GM11168 (cell line): ENCODE measurements around the gene CROCC.

Experiments
- in situ Hi-C: fragments of 300-500 bp; cut with MboI; formaldehyde crosslinking; loops from one replicate; pipeline ENCODE4 v1.12.0; 2022; ENCODE audit warnings: low sequenced_read_pairs; ENCODE audit not compliant: unreplicated experiment

CROCC gene

DNA sequence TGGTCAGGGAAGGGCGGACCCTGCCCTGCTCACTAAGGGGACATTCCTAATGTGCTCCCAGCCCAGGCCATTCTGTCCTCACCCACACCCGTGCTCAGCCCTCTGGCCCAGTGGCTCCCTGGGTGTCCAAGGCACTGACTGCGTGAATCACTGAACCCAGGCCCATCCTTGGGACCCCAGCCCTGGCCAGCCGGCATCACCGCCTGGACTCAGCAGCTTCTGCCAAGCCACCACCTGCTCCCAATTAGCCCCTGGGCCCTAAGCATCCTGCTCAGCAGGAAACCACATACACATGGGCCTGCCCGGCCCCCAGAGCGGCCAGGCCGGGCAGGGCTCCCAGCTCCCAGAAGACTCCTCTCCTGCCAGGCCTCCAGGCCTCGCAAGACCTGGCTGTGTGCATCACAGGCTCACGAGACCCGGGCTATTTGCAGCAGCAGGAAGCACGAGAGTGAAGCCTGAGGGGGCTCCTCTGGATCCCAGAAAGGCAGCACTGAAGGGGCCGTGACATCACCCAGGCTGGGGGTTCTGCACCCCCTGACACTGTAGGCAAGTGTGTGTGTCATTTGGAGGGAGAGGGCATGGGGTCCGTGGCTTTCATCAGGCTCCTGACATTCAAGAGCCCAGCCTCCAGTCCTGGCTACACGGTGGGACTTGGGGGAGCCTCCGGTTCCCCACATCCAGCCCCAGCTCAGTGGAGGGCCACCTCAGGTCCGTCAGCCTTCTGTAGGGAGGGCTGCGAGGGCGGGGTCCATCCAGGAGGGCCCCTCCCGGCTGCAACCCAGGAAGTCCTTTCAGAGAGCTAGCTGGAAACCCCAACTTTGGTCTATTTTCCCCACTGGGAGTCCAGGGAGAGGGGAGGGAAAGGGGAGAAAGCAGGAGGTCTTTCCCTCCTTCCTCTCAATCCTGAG is 57.1 kb downstream of the CROCC start:
- in situ Hi-C loops: no loop called here

DNA sequence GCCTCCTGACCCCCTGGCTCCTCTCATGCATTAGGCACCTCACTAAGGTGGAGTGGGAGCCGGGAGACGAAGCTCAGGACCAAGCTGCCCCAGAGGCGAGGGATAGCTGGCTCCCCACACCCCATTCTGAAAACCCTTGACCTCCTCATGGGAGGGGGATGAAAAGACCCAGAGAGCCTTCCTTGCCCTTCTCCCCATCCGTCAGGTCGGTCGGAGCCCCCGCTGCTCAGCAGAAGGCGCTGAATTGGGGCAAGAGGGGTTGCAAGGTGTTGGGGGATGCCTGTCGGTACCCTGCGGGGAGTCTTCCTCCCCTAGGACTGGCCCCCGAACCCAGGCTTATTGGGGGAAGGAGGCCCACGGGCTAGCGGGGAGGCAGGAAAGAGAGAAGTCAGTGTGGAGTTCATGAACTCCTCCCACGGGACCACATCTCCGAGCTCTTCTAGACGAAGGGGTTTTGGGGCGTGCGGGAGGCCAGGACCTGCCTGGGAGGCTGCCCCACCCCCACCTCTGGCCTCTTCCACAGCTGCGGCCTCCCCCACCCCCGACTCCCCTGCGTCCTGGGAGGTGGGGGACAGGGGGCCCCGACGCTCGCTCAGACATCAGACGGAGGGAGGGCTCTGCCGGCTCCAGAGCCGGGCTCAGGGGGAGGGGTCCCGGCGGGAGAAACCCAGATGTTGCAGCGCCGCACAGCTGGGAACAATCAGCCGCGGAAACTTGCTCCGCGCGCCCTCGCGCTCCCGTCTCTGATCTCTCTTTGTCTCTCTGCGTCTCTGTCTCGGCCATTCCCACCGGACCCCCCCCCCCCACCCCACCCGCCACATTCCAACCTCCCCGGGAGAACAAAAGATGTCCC is 58.0 kb downstream of the CROCC start:
- in situ Hi-C loops: no loop called here

DNA sequence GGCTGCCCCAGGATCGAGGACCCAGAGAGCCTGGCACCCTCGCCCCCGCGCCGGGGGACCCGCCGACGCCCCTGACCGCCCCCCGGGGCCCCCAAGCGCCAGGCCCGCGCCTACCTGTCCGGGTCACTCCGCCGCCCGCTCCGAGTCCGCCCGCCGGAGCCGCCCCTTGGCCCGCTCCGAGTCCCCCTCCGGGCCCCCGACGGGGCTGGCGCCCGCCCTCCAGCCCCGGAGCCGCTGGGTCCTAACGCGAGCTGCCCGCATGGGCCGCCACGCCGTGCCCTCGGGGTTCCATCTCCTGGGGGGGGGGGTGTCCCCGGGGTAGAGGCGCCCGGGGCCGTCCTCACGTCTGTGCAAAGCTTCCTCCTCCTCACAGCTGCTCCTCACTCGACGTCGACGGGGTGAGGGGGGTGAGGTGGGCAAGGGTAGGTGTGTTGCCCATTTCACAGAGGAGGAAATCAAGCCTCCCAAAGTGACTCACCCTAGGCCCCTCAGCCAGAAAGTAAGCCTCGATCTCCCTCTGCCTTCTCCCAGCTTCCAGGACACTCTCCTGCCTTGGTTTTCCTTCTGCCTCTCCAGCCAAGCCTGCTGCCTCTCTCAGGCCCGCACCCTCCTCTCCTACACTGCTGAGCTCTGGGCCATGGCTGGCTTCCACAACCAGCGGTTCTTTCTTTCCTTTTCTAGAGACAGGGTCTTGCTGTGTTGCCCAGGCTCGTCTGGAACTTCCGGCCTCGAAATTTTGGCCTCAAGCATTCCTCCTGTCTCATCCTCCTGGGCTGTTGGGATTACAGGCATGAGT is 58.9 kb downstream of the CROCC start, which contains the start of gene MFAP2:
Gene MFAP2 (minus strand): TSS at position 148 of the 796 bp plus-strand sequence. CDS start 2,347 bp downstream, outside the sequence.
- in situ Hi-C loops: no loop called here

DNA sequence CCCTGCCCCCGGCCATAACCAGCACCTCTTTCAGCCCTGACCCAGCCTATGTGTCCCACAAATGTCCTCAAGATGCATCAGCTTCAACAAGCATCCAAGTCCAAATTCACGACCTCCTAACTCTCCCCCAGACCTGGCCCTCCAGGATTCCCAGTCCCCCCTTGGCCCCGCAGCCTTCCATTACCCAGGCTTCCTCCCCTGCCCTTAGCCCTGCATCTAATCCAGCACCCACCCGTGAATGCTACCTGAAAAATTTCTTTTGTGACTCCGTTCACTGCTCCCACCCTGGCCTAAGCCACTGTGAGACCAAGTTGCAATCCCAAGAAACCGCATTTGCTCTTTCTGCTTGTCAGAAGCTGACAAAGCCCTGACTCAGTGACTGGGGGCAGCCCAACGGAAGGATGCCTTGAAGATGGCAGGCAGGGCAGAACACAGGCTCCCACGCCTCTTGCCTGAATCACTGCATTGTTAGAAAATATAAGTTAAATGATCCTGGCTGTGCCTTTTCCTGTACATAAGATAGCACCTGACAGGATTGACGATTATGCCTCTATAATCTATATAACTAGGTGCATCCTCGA is 59.6 kb downstream of the CROCC start:
- in situ Hi-C loops: no loop called here

DNA sequence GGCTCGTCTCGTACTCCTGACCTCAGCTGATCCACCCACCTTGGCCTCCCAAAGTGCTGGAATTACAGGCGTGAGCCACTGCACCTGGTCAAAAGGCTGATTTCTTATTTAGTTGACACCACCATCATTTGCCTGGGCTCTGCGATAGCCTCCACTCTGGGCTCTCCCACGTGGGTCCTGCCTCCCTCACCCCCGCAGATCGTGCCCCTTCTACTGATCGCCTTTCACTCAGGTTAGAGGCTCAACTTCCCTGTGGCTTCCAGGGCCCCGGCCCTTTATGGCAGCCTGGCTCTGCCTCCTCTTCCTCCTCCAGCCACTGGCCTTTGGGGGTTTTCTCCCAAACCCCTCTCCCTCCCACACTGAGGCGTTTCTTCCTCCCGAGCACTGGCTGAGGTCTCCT is 61.2 kb downstream of the CROCC start:
- in situ Hi-C loops: no loop called here

DNA sequence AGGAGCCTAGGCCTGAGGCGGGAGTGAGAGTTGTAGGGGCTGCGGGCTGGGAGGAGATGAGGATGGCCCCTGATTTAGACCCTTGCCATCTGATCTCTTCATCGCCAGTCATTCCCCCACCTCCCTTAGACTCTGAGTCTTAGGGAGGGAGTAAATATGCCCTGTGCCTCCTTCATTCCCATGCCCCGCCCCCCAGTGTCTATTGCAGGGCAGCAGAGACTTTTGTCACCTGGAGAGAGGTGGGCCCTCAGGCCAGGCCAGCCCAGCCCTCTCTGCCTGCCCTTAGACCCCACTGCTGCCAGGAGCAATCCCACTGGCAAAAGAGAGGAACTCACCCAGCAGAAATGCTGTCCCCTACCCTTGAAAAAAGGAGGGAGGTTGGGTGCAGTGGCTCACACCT is 61.9 kb downstream of the CROCC start:
- in situ Hi-C loops: no loop called here

DNA sequence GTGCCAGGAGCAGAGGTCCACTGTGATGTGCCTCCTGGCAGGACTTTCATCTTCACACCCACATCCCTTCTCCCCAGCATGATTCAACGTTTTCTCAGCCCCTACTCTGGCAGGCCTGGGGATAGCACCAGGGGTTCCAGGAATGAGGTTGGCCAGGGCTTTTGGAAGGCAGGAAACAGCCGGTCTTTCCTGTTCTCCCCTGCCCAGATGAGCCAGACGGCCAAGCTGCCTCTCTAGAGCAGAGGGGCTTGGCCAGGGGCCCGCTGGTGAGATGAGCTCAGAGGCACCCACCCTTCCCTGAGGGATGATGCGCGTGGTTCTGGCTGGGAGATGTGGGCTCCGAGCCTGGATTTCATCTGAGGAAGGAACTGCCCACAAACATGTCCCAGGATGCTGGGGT is 63.0 kb downstream of the CROCC start:
- in situ Hi-C loops: no loop called here

DNA sequence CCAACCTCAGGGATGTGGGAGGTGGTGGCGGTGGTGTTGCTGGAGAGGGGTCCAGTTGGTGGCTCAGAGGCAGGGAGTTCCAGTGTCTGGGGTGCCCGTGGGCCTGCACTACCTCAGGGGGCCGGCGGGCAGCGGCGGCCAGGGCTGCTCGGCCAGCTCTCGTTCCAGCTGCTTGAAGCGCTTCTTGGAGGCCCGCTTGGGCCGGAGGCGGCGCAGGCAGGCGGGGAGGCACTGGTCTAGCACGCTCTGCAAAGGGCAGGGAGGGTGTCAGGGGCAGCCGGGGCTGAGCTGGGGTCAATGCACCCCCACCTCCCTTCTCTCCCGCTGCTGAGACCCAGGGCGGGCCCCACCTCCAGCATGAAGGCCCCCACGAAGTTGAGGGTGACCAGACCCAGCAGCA is 64.4 kb downstream of the CROCC start:
- in situ Hi-C loops: no loop called here

DNA sequence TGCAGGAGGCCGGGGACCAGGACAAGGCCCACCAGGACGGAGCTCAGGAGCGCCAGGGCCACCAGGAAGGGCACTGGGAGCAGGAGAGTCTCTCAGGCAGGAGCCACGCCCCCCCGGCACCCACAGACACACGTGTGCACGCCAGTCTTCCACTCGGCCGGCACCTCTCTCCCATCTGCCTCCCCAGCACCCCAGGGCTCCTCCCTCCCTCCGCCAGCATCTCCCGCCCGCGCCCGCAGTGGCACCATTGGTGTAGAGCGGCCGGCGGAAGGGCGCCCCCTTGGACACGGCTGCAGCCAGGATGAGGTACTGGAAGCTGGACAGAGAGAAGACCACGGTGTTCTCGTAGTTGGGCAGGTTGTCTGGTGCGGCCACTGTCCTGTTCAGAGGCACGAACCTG is 64.8 kb downstream of the CROCC start:
- in situ Hi-C loops: no loop called here

DNA sequence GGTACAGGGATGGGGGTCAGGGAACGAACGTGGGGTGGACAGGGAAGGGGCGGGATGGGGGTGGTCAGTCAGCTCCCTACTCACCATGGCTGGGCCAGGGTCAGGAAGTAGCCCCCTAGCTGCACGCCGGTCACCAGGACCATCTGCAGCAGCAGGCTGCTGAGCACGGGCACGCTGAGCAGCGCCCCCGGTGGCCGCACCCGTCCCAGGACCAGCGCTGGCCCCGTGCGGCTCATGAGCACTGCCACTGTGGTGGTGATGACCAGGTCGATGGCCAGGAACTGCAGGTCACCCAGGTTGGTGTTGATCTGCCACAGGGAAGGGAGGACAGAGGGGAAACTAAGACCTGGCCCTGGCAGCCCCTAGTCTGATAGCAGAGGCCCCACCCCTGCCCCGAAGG is 65.2 kb downstream of the CROCC start:
- in situ Hi-C loops: no loop called here

DNA sequence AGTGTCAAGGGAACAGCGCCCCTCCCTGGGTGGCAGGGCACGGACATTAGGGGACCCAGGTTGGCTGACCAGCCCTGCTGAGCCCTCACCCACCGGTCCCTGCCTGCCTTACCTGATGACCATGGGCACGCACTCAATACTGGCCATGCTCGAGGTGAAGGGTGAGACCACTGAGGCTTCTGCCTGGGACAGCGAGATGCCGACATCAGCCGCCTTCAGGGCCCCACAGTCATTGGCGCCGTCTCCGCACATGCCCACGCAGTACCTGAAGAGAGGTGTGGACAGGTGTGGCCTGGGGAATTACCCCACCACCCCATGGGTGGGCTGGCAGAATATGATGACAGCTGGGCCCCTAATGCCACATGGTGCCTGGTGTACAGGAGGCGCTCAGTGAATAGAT is 66.5 kb downstream of the CROCC start:
- in situ Hi-C loops: no loop called here

DNA sequence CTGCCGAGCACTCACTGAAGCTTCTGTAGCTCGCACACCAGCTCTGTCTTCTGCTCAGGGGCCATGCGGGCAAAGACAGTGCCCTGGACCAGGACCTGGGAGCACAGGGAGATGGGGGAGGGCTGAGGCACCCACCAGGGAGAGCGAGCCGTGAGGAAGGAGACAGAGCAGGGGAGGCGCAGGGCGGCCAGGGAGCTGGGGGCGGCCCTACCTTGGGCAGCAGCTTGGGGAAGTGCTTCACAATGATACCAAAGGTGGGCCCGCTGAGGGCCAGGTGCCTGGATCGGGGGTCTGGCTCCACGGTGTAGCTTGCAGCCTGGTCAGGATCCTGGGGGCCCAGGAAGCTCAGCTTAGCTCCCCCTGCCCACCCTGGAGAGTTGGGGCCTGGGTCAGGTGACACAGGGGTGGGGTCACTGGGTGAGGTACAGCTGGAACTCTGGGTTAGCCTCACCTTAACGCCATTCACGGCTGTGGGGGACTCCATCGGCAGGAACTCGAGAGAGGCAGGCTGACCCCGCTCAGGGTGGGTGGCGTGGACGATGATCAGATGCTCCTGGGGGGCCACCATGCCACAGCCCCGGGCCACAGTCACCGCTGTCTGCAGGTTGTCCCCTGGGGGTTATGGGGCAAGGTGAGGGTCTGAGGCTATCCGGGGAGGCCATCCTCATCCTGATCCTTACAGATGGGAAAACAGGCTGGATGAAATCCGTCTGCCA is 68.1 kb downstream of the CROCC start:
- in situ Hi-C loops: no loop called here

DNA sequence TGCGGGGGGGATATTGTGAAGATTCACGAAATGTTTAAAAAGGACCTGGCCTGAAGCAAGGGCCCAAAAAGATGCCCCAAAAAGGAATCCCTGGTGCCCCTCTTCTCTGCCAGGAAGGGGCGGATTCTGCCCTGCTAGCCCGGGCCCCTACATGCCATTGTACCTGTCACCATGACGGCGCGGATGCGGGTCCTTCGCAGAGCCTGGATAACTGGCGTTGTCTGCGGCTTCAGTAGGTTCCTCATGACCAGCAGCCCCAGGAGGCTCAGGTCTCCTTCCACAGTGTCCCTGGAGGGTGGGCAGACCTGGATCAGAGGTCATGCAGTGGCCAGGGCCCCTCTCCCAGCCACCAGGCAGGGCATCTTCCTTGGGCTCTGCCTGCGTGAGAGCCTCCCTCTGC is 69.8 kb downstream of the CROCC start:
- in situ Hi-C loops: no loop called here

DNA sequence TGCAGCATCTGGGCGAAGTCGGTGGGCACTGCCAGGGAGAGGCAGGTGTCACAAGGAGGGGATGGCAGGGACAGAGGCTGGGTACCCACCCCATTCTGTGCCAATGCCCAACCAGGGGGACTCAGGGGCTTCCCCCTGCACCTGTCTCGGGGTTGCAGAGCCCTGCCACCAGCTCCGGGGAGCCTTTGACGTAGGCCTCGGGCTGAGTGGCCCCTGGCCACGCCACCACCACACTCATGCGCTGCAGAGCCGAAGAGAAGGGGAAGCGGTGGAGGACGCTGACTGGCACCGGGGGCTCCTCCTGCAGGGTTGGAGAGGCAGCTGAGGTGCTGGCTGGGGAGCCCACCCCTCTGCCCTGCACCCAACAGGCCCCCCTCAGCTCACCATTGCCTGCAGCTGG is 70.4 kb downstream of the CROCC start:
- in situ Hi-C loops: no loop called here

DNA sequence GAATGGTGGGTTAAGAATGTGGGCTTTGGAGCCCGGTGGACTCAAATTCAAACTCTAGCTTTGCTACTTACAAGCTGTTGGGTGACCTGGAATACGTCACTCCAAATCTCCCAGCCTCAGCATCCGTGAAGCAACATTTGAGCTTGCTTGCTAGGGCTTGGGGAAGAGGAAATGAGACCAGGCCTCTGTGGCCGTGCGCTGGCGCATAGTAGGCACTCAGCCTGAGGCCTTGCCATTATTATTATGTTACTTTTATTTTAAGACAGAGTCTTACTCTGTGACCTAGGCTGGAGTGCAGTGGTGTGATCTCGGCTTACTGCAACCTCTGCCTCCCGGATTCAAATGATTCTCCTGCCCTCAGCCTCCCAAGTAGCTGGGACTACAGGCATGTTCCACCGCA is 70.9 kb downstream of the CROCC start:
- in situ Hi-C loops: no loop called here

DNA sequence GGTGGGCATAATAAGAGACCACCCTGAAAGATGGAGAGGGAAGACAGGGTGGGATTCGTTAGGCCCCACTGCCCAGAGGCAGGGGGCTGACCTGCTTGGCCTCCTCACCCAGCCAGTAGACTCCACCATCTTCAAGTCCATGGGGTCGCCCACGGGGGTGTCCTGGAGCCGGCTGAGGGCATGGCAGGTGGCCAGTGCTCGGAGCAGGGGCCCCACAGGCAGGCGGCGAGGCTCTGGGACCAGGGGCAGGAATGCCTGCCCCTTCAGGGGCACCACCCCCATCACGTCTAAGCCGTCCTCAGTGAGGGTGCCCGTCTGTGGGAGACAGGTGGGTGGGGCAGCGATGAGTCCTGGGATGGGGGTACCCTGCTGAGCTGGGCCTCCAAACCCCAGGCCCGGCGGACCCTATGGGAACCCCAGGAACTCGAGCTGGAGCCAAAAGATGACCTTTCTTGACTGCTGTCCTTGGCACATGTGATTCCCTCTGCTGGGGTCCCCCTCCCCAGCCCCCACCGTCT is 71.8 kb downstream of the CROCC start:
- in situ Hi-C loops: no loop called here

DNA sequence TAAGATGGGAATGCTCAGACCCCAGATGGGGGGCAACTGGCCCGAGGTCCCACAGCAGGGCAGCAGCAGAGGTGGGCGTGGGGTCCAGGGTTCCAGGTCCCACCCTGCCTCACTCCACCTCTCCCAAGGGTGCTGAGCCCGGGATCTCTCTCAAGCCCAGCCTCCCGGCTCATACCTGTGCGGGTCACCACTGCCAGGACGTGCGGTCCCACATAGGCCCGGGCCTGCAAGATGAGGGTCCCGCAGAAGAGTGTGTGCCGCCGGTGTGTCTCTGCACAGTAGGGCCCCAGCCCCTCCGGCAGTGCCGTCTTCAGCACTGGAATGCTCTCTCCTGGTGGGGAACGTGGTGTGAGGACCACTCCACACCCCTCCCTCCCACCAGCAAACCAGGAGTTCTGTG is 75.1 kb downstream of the CROCC start:
- in situ Hi-C loops: no loop called here

DNA sequence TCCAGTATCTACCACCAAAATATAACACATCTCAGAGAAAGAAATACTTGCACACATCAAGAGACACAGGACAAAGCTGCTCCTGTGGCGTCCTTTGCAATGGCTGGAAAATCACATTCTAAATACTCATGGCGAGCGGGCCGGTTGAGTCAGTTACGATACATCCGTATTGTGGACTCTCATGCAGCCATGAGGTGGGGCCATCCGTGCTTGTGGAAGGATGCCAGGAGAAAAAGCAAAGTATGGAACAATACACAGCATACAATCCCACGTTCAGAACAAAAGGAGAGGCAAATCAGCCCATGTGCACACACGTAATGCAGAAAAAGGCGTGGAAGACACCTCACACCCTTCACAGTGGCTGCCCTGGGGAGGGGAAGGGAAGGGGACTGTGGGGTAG is 76.9 kb downstream of the CROCC start:
- in situ Hi-C loops: no loop called here

DNA sequence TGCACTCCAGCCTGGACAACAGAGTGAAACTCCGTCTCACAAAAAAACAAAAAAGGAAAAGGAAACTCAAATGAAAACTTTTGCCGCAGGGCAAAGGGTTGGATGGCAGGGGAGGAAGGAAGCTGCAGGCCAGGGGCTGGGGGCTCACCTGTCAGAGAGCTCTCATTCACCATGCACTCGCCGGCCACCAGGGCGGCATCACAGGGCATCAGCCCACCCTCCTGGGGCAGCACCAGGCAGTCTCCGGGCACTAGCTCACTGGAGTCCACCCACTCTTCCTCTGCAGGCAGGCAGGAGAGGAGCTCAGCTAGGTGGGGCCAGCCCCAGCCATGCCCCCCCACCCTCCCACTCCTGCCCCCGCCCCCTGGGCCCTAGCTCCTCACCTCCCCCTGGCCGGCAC is 78.1 kb downstream of the CROCC start:
- in situ Hi-C loops: no loop called here
